ENCODE measurements around the gene TP73. TPM values are rescaled to one million over a fixed set of nuclear protein-coding genes. Genes with fewer than 3 reads are reported as not detected.

The TP73 gene
- total RNA-seq, 1 experiment from 2014 or later: 6.9 TPM

DNA sequence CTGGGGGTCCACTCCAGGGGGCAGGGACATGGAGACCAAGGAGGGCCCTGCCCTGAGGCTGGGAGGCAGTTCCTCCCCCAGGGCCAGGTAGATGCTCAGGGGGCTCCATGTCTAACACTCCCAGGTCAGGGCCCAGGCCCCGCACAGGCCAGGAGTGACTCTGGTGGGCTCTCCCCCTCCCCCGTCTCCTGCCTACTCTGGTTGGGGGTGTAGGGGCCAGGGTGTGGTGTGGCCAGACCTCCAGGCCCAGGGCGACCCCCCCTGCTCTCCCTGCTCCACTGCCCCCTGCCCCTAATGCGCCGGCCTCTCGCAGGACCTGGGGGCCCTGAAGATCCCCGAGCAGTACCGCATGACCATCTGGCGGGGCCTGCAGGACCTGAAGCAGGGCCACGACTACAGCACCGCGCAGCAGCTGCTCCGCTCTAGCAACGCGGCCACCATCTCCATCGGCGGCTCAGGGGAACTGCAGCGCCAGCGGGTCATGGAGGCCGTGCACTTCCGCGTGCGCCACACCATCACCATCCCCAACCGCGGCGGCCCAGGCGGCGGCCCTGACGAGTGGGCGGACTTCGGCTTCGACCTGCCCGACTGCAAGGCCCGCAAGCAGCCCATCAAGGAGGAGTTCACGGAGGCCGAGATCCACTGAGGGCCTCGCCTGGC is 80.2 kb downstream of the TP73 start:
- Histone ChIP-seq H3K9me2 (ENCODE audit: insufficient read depth) (no peaks in the 10 kb centered on the region), H3K36me3 (ENCODE audit: low read depth) (no peaks in the 10 kb centered on the region), H3K27me3 (ENCODE audit: insufficient read depth, low read depth) (0 out of 2 replicates have a peak, but pooled peaks cover 4% of the 10 kb centered on the region), H3K9me3 (ENCODE audit: insufficient read depth, low read depth) (no peaks in the 10 kb centered on the region), H3K79me2 (ENCODE audit: low read depth) (no peaks in the 10 kb centered on the region), H3F3A (ENCODE audit: insufficient read depth, low read depth) (no peaks in the 10 kb centered on the region), H3K27ac (no peak overlapping the region), H3K4me3 (no peak overlapping the region), H4K20me1 (ENCODE audit: insufficient read depth) (no peaks in the 10 kb centered on the region), H2AFZ (no peak overlapping the region), H3K4me1 (replicated peaks; ENCODE audit: insufficient read depth) (no peaks in the 10 kb centered on the region), H3K4me2 (no peak overlapping the region)
- DNase-seq: no peak
- ChIA-PET CTCF (no interaction called here), POLR2A (ENCODE audit: unreplicated experiment) (no interaction called here)
- intact Hi-C loops (cut with micrococcal nuclease; ENCODE audit: unreplicated experiment): no loop called here
- no peak for TF ChIP-seq EZH2 (IDR thresholded peaks at IDR 0.05; ENCODE audit: low read depth)
- TF ChIP-seq, protein P1, sequence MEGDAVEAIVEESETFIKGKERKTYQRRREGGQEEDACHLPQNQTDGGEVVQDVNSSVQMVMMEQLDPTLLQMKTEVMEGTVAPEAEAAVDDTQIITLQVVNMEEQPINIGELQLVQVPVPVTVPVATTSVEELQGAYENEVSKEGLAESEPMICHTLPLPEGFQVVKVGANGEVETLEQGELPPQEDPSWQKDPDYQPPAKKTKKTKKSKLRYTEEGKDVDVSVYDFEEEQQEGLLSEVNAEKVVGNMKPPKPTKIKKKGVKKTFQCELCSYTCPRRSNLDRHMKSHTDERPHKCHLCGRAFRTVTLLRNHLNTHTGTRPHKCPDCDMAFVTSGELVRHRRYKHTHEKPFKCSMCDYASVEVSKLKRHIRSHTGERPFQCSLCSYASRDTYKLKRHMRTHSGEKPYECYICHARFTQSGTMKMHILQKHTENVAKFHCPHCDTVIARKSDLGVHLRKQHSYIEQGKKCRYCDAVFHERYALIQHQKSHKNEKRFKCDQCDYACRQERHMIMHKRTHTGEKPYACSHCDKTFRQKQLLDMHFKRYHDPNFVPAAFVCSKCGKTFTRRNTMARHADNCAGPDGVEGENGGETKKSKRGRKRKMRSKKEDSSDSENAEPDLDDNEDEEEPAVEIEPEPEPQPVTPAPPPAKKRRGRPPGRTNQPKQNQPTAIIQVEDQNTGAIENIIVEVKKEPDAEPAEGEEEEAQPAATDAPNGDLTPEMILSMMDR (conservative IDR thresholded peaks at IDR 0.05): no peak
- no TSS peak for BruUV-seq (replicated peaks)

DNA sequence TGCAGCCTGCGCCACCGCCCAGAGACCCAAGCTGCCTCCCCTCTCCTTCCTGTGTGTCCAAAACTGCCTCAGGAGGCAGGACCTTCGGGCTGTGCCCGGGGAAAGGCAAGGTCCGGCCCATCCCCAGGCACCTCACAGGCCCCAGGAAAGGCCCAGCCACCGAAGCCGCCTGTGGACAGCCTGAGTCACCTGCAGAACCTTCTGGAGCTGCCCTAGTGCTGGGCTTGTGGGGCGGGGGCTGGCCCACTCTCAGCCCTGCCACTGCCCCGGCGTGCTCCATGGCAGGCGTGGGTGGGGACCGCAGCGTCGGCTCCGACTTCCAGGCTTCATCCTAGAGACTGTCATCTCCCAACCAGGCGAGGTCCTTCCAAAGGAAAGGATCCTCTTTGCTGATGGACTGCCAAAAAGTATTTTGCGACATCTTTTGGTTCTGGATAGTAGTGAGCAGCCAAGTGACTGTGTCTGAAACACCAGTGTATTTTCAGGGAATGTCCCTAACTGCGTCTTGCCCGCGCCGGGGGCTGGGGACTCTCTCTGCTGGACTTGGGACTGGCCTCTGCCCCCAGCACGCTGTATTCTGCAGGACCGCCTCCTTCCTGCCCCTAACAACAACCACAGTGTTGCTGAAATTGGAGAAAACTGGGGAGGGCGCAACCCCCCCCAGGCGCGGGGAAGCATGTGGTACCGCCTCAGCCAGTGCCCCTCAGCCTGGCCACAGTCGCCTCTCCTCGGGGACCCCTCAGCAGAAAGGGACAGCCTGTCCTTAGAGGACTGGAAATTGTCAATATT is 81.0 kb downstream of the TP73 start:
- H3K4me3 ChIP-seq: no peak overlapping the region
- H3F3A ChIP-seq (ENCODE audit: insufficient read depth, low read depth): no peaks in the 10 kb centered on the region
- POLR2A ChIA-PET (ENCODE audit: unreplicated experiment): no interaction called here
- no peaks in the 10 kb centered on the region for H3K79me2 ChIP-seq (ENCODE audit: low read depth)
- no peak overlapping the region for H3K4me2 ChIP-seq
- 0 out of 2 replicates have a peak, but pooled peaks cover 4% of the 10 kb centered on the region for H3K27me3 ChIP-seq (ENCODE audit: insufficient read depth, low read depth)
- H3K9me3 ChIP-seq (ENCODE audit: insufficient read depth, low read depth): no peaks in the 10 kb centered on the region
- H3K36me3 ChIP-seq (ENCODE audit: low read depth): no peaks in the 10 kb centered on the region
- intact Hi-C loops (cut with micrococcal nuclease; ENCODE audit: unreplicated experiment): no loop called here
- TF ChIP-seq, protein P1 (conservative IDR thresholded peaks at IDR 0.05): no peak
- TF ChIP-seq EZH2 (IDR thresholded peaks at IDR 0.05; ENCODE audit: low read depth): no peak
- H3K27ac ChIP-seq: no peak overlapping the region
- CTCF ChIA-PET: no interaction called here
- no peaks in the 10 kb centered on the region for H3K9me2 ChIP-seq (ENCODE audit: insufficient read depth)
- no peak for DNase-seq
- H3K4me1 ChIP-seq (replicated peaks; ENCODE audit: insufficient read depth): no peaks in the 10 kb centered on the region
- no peak overlapping the region for H2AFZ ChIP-seq
- H4K20me1 ChIP-seq (ENCODE audit: insufficient read depth): no peaks in the 10 kb centered on the region
- no TSS peak for BruUV-seq (replicated peaks)

DNA sequence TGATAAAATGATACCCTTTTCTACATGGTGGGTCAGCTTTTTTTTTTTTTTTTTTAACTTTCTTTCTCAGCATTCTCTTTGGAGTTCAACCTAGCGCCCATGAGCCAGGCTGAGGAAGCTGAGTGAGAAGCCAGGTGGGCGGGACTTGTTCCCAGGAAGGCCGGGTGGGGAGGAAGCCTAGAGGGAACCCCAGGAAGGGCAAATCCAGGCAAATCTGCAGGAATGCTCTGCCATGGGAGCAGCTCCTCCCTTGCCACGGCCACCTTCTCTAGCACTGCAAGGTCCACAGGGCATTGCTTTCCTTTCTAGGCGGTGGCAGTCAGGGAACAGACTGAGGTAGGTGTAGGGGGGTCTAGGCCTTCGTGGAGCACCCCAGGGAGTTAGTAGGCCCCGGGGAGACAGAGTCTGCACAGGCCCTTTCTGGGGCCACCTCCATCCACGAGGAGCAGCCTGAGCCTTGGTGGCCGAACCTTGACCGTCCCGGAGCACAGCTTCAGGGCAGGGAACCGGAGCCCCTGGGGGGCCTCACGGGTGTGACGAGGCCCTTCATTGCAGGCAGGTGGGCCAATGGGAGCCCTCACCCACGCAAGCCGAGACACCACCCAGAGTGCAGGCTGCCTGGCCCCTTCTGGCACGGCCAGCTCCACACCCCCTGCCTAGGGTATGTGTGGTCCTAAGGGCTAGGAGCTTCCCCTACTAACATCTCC is 81.7 kb downstream of the TP73 start:
- ChIA-PET CTCF (no interaction called here), POLR2A (ENCODE audit: unreplicated experiment) (no interaction called here)
- no peak for TF ChIP-seq EZH2 (IDR thresholded peaks at IDR 0.05; ENCODE audit: low read depth)
- TF ChIP-seq, protein P1 (conservative IDR thresholded peaks at IDR 0.05): no peak

More for the DNA sequence above, 81.7 kb downstream of the TP73 start:
- no peaks in the 10 kb centered on the region for H3K4me1 ChIP-seq (replicated peaks; ENCODE audit: insufficient read depth)
- intact Hi-C loops (cut with micrococcal nuclease; ENCODE audit: unreplicated experiment): no loop called here
- H3K9me2 ChIP-seq (ENCODE audit: insufficient read depth): no peaks in the 10 kb centered on the region
- no TSS peak for BruUV-seq (replicated peaks)
- H4K20me1 ChIP-seq (ENCODE audit: insufficient read depth): no peaks in the 10 kb centered on the region
- H3K27ac ChIP-seq: no peak overlapping the region
- H3K9me3 ChIP-seq (ENCODE audit: insufficient read depth, low read depth): no peaks in the 10 kb centered on the region
- no peak overlapping the region for H3K4me2 ChIP-seq
- H3K4me3 ChIP-seq: no peak overlapping the region
- H3K27me3 ChIP-seq (ENCODE audit: insufficient read depth, low read depth): no peaks in the 10 kb centered on the region
- no peaks in the 10 kb centered on the region for H3K79me2 ChIP-seq (ENCODE audit: low read depth)
- no peaks in the 10 kb centered on the region for H3F3A ChIP-seq (ENCODE audit: insufficient read depth, low read depth)
- H2AFZ ChIP-seq: no peak overlapping the region
- DNase-seq: no peak
- no peaks in the 10 kb centered on the region for H3K36me3 ChIP-seq (ENCODE audit: low read depth)
